HEK293T (cell line): ENCODE measurements around the gene RNF212.

Experiments used
- CTCF ChIA-PET: fragments of 350-600 bp; formaldehyde crosslinking; extraction: SDS; loops from one replicate; lab custom pipeline; 2021; ENCODE audit warnings: antibody characterized with exemption, inconsistent platforms; lab: Yijun Ruan, JAX
- POLR2A ChIA-PET: fragments of 350-600 bp; formaldehyde crosslinking; extraction: SDS; loops from one replicate; lab custom pipeline; 2020; ENCODE audit warnings: antibody characterized with exemption, inconsistent platforms; lab: Yijun Ruan, JAX
- DNase-seq: peaks from one replicate; pipeline ENCODE4 v3.0.0; 2012; ENCODE audit warnings: mixed read lengths; ENCODE audit errors: extremely low spot score
- ARNT ChIP-seq: fragments of 450-650 bp; IDR thresholded peaks from 2 replicates; pipeline ENCODE4 v1.6.1; 2017; ENCODE audit warnings: mild to moderate bottlenecking
- BHLHE40 ChIP-seq: fragments of 450-650 bp; IDR thresholded peaks from 2 replicates; pipeline ENCODE4 v1.6.1; 2016; ENCODE audit warnings: mild to moderate bottlenecking, moderate library complexity, borderline replicate concordance
- CTBP1 ChIP-seq: fragments of 450-650 bp; IDR thresholded peaks from 2 replicates; pipeline ENCODE4 v1.6.1; 2016; ENCODE audit warnings: borderline replicate concordance
- ELF4 ChIP-seq: fragments of 450-650 bp; IDR thresholded peaks from 2 replicates; pipeline ENCODE4 v1.6.1; 2017; ENCODE audit warnings: antibody characterized with exemption
- FOXA1 ChIP-seq: fragments of 450-650 bp; IDR thresholded peaks from 2 replicates; pipeline ENCODE4 v1.6.1; 2016; ENCODE audit warnings: mild to moderate bottlenecking
- FOXK2 ChIP-seq: fragments of 450-650 bp; IDR thresholded peaks from 2 replicates; pipeline ENCODE4 v1.6.1; 2016; ENCODE audit warnings: mild to moderate bottlenecking
- FOXM1 ChIP-seq: fragments of 450-650 bp; IDR thresholded peaks from 2 replicates; pipeline ENCODE4 v1.6.1; 2017; ENCODE audit warnings: mild to moderate bottlenecking, borderline replicate concordance
- HDGF ChIP-seq: fragments of 450-650 bp; IDR thresholded peaks from 2 replicates; pipeline ENCODE4 v1.6.1; 2017; ENCODE audit warnings: antibody characterized with exemption, borderline replicate concordance
- L3MBTL2 ChIP-seq: fragments of 450-650 bp; conservative IDR thresholded peaks from 2 replicates; pipeline ENCODE4 v1.6.1; 2016; ENCODE audit warnings: mild to moderate bottlenecking
- LEF1 ChIP-seq: fragments of 450-650 bp; IDR thresholded peaks from 2 replicates; pipeline ENCODE4 v1.6.1; 2017; ENCODE audit warnings: mild to moderate bottlenecking, borderline replicate concordance
- NFRKB ChIP-seq: fragments of 450-650 bp; IDR thresholded peaks from 2 replicates; pipeline ENCODE4 v1.6.1; 2016; ENCODE audit warnings: mild to moderate bottlenecking, moderate library complexity
- PKNOX1 ChIP-seq: fragments of 450-650 bp; IDR thresholded peaks from 2 replicates; pipeline ENCODE4 v1.6.1; 2016
- SP1 ChIP-seq: fragments of 450-650 bp; IDR thresholded peaks from 2 replicates; pipeline ENCODE4 v1.6.1; 2017
- SUZ12 ChIP-seq: fragments of 450-650 bp; IDR thresholded peaks from 2 replicates; pipeline ENCODE4 v1.6.1; 2016; ENCODE audit warnings: mild to moderate bottlenecking
- TARDBP ChIP-seq: fragments of 450-650 bp; IDR thresholded peaks from 2 replicates; pipeline ENCODE4 v1.6.1; 2016
- ZNF384 ChIP-seq: fragments of 450-650 bp; IDR thresholded peaks from 2 replicates; pipeline ENCODE4 v1.6.1; 2016

RNF212 gene

DNA sequence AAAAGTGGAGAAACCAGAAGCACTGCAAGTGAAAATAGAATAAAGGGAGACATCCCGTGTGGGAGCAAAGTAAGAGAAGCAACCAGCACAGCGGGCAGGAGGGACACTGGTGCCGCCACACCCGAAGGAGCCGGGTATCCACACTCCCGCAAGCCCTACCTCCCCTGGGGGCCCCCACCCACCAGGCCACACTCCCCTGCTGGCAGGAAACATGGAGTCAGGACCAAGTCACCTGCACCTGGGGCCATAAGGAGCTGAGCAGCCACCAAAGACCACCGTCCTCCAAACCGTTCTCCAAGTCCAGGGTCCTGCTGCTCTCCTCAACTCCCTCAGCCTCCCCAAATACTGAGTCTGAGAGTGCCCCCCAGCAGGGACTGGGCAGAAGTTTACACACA is 71.4 kb downstream of the RNF212 start:
- no peak for TF ChIP-seq NFRKB
- no peak for TF ChIP-seq TARDBP
- no peak for TF ChIP-seq L3MBTL2
- TF ChIP-seq FOXM1 = no peak
- TF ChIP-seq LEF1 = no peak
- no peak for TF ChIP-seq ZNF384
- TF ChIP-seq SP1 = no peak
- POLR2A ChIA-PET = no interaction called here
- no peak for DNase-seq
- CTCF ChIA-PET = no interaction called here

DNA sequence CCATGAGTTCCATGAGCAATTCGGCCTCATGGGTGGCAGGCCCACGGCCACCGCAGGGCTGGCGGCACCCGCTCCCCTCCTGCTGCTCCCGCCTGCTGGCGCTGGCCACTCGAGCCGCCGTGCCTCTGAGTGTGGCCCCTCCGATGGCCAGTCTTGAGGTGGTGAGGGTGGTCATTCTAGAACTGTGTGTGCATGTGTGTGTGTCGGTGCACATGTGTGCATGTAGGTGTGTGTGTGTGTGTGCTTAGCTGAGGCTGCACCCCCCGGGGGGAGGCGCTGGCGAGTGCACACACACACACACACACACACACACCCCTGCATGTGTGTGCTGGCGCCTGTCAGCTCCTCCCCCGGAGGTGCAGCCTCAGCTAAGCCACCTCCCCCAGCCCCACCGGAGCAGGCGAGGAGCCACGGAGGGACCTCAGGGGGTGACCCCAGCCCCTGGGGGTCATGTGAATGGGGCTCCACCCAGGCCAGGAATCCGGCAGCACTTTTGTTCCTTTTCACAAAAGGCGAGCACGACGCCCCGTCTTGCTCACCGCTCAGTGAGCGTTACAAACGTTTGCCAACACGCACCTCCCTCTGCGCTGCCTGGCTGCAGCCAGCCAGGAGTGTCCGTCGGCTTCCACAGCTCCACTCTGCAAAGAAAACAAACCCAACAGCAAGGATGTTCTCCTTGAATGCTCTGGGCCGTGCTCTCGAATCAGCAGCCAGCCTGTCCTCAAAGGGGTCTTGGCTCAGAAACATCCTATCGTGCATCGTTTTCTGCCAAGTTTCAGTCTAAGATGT is 72.0 kb downstream of the RNF212 start:
- CTCF ChIA-PET = no interaction called here
- TF ChIP-seq FOXM1 = no peak
- TF ChIP-seq SP1 = no peak
- no peak for TF ChIP-seq ZNF384
- no peak for TF ChIP-seq CTBP1
- POLR2A ChIA-PET = no interaction called here
- no peak for DNase-seq

GRCh38 chr4:1040344-1041146 is 72.8 kb downstream of the RNF212 start:
- ChIA-PET POLR2A (no interaction called here), CTCF (no interaction called here)
- no peak for DNase-seq
- no peak for TF ChIP-seq BHLHE40
- TF ChIP-seq SUZ12 = no peak
- TF ChIP-seq TARDBP = no peak
- TF ChIP-seq HDGF = no peak
- TF ChIP-seq ARNT = no peak
- no peak for TF ChIP-seq FOXA1
- TF ChIP-seq PKNOX1 = no peak
- TF ChIP-seq L3MBTL2 = no peak
- no peak for TF ChIP-seq FOXM1
- TF ChIP-seq ELF4 = no peak
- no peak for TF ChIP-seq SP1
- TF ChIP-seq FOXK2 = no peak
- no peak for TF ChIP-seq CTBP1
- no peak for TF ChIP-seq ZNF384
- TF ChIP-seq NFRKB = no peak
- no peak for TF ChIP-seq LEF1

DNA sequence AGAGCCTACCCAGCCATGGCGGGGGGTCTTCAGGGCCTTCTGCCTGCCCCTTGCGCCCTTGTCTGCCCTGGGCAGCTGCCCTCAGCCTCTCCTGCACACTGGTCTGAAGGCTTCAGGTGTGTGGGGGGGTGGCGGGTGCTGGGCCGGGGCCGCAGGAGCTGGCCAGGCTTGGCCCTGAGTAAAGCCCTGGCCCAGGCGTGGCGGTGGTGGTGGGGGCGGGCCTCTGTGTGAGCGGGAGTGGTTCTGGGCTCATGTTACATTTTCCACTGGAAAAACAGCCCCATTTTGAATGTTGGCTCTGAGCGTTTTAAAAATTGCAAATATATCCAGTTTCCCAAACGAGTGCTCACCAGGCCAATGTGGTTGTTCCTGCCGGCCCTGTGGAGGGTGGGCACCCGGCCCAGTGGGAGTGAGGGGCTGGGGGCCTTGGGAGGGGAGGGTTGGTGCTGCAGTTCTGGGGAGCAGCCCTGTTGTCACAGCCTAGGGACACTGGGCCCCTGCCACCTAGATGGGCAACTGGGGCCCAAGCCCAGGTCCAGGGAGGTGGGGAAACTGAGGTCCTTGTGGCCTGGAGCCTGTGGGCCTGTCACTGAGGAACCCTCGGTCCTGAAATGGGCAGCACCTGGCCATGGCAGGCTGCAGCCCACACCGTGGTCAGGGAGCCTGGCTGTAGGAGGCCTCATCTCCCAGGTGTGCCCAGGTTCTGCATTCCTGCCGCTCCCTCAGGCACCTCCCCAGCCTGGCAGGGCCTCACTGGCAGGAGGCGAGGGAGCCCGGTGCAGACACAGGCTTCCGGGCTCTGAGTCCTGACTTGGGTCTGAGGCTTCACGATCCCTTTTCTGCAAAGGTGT is 73.6 kb downstream of the RNF212 start:
- peak; percentile 61 for DNase-seq
- 0 out of 2 replicates have a peak, but pooled peaks have one; percentile 16 for TF ChIP-seq HDGF
- no peak for TF ChIP-seq SP1
- no peak for TF ChIP-seq PKNOX1
- TF ChIP-seq ZNF384 = no peak
- TF ChIP-seq FOXA1 = no peak
- ChIA-PET CTCF (no interaction called here), POLR2A (no interaction called here)

DNA sequence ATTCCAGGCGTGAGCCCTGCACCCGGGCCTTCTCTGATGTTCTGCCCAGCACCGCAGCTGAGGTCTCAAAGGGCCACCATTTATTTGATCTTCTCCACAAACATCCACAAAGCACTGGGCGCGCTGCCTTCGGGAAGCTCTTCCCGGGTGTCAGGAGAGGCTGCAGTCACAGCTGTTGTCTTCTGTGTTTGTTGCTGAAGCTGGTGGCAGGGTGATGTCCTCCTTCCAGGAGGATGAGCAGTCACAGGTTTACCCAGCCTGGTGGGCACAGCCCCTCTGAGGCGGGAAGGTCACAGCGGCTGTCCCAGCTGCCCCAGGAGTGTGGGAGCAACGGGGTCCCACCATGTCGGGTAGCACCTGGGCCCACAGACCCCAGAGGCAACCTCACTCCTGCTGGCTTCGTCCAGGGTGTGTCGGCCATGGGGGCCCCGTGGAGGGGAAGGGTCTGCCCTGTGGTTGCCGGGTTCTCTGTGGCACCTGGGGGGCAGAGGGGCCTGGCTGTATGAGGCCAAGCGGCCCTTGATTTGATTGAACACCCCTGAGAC is 74.3 kb downstream of the RNF212 start:
- CTCF ChIA-PET = no interaction called here
- POLR2A ChIA-PET = no interaction called here
- no peak for TF ChIP-seq BHLHE40
- TF ChIP-seq FOXK2 = no peak
- no peak for TF ChIP-seq TARDBP
- TF ChIP-seq ZNF384 = no peak
- no peak for TF ChIP-seq CTBP1
- TF ChIP-seq HDGF = no peak
- no peak for TF ChIP-seq SP1
- TF ChIP-seq LEF1 = no peak
- no peak for TF ChIP-seq FOXM1
- TF ChIP-seq SUZ12 = no peak
- no peak for TF ChIP-seq ARNT
- no peak for DNase-seq
